ENCODE results near the gene SHISAL2B.
"Not testable (repeated sequence)": the region's sequence is repeated elsewhere in the genome, so short reads cannot be mapped to it uniquely, and the experiment has no call there.

Gene SHISAL2B

GRCh38 chr5:64700765-64701164, 10.5 kb downstream of the SHISAL2B start:
- no peak for TF ChIP-seq CTCF (conservative IDR thresholded peaks at IDR 0.05)
- no peak for TF ChIP-seq ZFX (IDR thresholded peaks at IDR 0.05)
- no peak overlapping the region for H3K27ac ChIP-seq

GRCh38 chr5:64706074-64706473, 15.8 kb downstream of the SHISAL2B start:
- H3K27ac ChIP-seq, result not testable (repeated sequence)

- TF ChIP-seq ZFX (IDR thresholded peaks at IDR 0.05) (no peak), CTCF (conservative IDR thresholded peaks at IDR 0.05) (no peak)
- no peak overlapping the region for H3K27ac ChIP-seq
Observed at GRCh38 chr5:64707191-64707590, 16.9 kb downstream of the SHISAL2B start.

GRCh38 chr5:64714495-64714894, 24.2 kb downstream of the SHISAL2B start:
- H3K27ac ChIP-seq, result not testable (repeated sequence)

GRCh38 chr5:64722588-64722987, 32.3 kb downstream of the SHISAL2B start:
- no peak overlapping the region for H3K27ac ChIP-seq

GRCh38 chr5:64727150-64727549, 36.8 kb downstream of the SHISAL2B start:
- no peak overlapping the region for H3K27ac ChIP-seq
- TF ChIP-seq CTCF (conservative IDR thresholded peaks at IDR 0.05) (no peak), ZFX (IDR thresholded peaks at IDR 0.05) (no peak)

More at GRCh38 chr5:64722588-64722987, 32.3 kb downstream of the SHISAL2B start:
- no peak for TF ChIP-seq ZFX (IDR thresholded peaks at IDR 0.05)
- no peak for TF ChIP-seq CTCF (conservative IDR thresholded peaks at IDR 0.05)

GRCh38 chr5:64742411-64742810, 52.1 kb downstream of the SHISAL2B start:
- TF ChIP-seq ZFX (IDR thresholded peaks at IDR 0.05) (no peak), CTCF (conservative IDR thresholded peaks at IDR 0.05) (no peak)
- H3K27ac ChIP-seq, result no peak overlapping the region

- H3K27ac ChIP-seq, result no peak overlapping the region
- TF ChIP-seq CTCF (conservative IDR thresholded peaks at IDR 0.05) (no peak), ZFX (IDR thresholded peaks at IDR 0.05) (no peak)
Observed at GRCh38 chr5:64742821-64743220, 52.5 kb downstream of the SHISAL2B start.

GRCh38 chr5:64744914-64745313, 54.6 kb downstream of the SHISAL2B start:
- no peak for TF ChIP-seq CTCF (conservative IDR thresholded peaks at IDR 0.05)
- TF ChIP-seq ZFX (IDR thresholded peaks at IDR 0.05), result no peak
- H3K27ac ChIP-seq, result no peak overlapping the region

Measured in C4-2B (cell line).